ENCODE data around the gene TGIF1. TPM values are rescaled to one million over a fixed set of nuclear protein-coding genes. Genes with fewer than 3 reads are reported as not detected.

The TGIF1 gene
- total and polyA plus RNA-seq, 4 experiments from 2014 or later, result 69.6 to 95.1 (median 87.9) TPM

DNA sequence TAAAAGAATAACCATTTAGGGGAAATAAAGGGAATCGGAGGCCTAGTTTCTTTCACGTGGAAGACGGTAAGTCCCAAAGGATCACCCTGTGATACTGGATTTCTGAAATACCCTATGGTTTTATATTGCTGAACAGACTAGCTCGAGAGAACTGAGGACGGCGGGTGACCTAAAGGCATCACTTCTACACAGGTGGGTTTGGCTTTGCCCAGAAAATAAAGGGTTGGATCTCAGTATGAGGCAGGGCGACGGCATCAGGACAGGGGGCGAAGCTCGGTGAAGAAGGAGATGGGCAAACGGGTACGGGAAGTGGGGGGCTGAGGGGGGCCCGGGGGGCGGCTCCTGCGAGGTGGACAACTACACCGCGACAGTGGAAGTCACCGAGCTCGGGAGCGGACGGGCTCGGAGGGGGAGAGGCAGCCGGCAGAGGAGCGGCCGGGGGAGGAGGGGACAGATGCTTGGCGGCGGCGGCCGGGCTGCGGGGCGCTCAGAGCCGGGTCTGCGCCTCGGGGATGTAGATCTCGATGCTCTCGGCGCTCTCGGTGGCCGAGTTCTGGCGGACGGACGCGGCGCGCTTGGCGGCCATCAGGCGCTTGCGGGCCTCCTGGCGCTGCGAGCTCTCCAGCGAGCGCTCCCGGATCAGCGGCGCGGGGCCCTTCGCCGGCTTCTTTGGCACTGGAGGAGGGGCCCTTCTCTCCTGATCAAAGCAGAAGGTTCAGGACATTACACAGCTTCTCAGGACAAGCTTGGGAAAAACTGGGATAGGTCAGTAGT lies 48.9 kb downstream of the TGIF1 start:
- peaks cover 27 to 33% of the 10 kb centered on the region in 2 donors for H3K27me3 Mint-ChIP-seq
- H3K36me3 Mint-ChIP-seq, result no peaks in the 10 kb centered on the region
- H3K4me3 Mint-ChIP-seq, result peak overlapping the region; percentile 33 to 82 (median 68)
- no peaks in the 10 kb centered on the region for H3K36me3 ChIP-seq (ENCODE audit: insufficient read depth, low read length)
- H3K9me3 ChIP-seq (ENCODE audit: control insufficient read depth in 1 of 2, low read length in 2 of 2), result no peaks in the 10 kb centered on the region
- H3K4me1 ChIP-seq (ENCODE audit: insufficient read depth, low read length), result peaks cover 9% of the 10 kb centered on the region
- ChIA-PET CTCF (ENCODE audit: partially characterized antibody) (interaction anchor here (0.9 kb wide), 1 partner anchor 95 kb away, joined by 4 read pairs; no protein-coding TSS in a partner anchor), POLR2A (ENCODE audit: partially characterized antibody) (no interaction called here)
- peaks cover 6 to 17% (median 11%) of the 10 kb centered on the region in 4 donors for H3K4me1 Mint-ChIP-seq
- no peak overlapping the region for H3K4me3 ChIP-seq (ENCODE audit: low read length in 2 of 2)
- no peak overlapping the region for H3K27ac Mint-ChIP-seq
- no peaks in the 10 kb centered on the region for H3K9me3 Mint-ChIP-seq
- H3K27ac ChIP-seq (ENCODE audit: low read depth, low read length), result no peak overlapping the region
- DNase-seq, result no peak
- peaks cover 24% of the 10 kb centered on the region for H3K27me3 ChIP-seq (ENCODE audit: insufficient read depth, low read length)
- intact Hi-C loops (cut with micrococcal nuclease), result no loop called here

DNA sequence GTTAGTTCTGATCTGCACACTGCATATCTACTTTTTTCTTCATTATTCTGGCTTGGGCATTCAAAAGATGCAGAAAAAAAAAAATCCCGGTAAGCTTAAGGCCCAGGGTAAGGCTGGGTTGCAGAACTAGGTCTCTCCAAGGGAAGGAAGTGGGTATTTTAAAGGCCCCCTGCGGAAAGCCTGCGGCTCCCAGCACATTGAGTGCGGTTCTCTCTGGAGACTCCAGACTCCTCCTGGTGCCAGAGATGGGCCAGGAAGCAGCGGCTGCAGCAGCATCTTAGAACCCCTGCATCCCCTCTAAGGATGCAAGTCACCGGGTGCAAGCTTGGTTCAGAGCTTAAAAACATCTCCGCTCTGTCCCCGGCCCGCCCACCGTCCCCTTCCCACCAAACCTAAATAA lies 49.5 kb downstream of the TGIF1 start:
- no peaks in the 10 kb centered on the region for H3K9me3 ChIP-seq (ENCODE audit: control insufficient read depth in 1 of 2, low read length in 2 of 2)
- DNase-seq, result no peak
- H3K27ac ChIP-seq (ENCODE audit: low read depth, low read length), result no peak overlapping the region
- intact Hi-C loops (cut with micrococcal nuclease), result no loop called here
- H3K36me3 Mint-ChIP-seq, result no peaks in the 10 kb centered on the region
- H3K9me3 Mint-ChIP-seq, result no peaks in the 10 kb centered on the region
- no peak overlapping the region for H3K4me3 ChIP-seq (ENCODE audit: low read length in 2 of 2)
- no peak overlapping the region for H3K27ac Mint-ChIP-seq
- H3K27me3 ChIP-seq (ENCODE audit: insufficient read depth, low read length), result peaks cover 24% of the 10 kb centered on the region
- peaks cover 27 to 31% of the 10 kb centered on the region in 2 donors for H3K27me3 Mint-ChIP-seq
- peaks cover 9% of the 10 kb centered on the region for H3K4me1 ChIP-seq (ENCODE audit: insufficient read depth, low read length)
- peak overlapping the region; percentile 21 to 75 (median 54) for H3K4me3 Mint-ChIP-seq
- POLR2A ChIA-PET (ENCODE audit: partially characterized antibody), result no interaction called here
- CTCF ChIA-PET (ENCODE audit: partially characterized antibody), result interaction anchor here (0.9 kb wide), 1 partner anchor 95 kb away, joined by 4 read pairs; no protein-coding TSS in a partner anchor
- peaks cover 6 to 17% (median 11%) of the 10 kb centered on the region in 4 donors for H3K4me1 Mint-ChIP-seq
- no peaks in the 10 kb centered on the region for H3K36me3 ChIP-seq (ENCODE audit: insufficient read depth, low read length)

DNA sequence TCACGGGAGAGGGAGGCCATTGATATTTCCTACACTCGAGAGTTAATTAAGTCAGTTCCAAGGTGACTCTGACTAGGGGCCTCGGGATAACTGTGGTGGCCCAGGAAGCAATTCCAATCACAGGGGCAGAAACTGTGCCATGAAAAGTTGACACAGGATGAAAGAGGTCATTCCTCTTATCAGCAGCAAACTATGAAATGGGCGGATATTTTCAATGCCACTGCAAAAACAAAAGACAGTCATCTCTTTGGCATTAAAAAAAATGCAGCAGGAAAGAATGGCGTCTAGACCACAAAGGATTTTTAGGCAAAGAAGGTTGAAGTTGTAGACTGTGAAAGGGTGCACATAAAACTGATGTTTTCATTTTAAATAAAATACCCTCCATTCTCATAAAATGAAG lies 50.0 kb downstream of the TGIF1 start:
- H3K4me3 Mint-ChIP-seq, result peak overlapping the region in 1 of 8 donors; percentile 61
- H3K4me1 Mint-ChIP-seq, result peaks cover 6 to 17% (median 11%) of the 10 kb centered on the region in 4 donors

DNA sequence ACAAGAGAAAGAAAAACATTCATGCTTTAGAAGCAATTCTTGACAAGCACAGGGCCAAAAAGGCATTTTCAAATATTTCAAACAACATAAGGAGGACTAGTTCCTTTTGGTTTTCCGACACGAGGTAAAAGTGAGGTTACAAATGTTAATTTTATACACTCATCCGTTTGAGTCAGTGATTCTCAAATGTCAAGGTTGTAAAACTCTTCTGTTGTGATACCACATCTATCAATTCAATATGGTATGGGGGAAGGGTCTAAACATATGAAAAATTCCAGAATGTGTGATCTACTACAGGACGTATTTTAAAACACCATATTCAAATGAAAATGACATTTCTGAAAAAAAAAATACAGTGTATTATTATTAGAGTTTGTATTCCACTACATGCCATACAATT lies 52.7 kb downstream of the TGIF1 start:
- Mint-ChIP-seq H3K36me3 (no peaks in the 10 kb centered on the region), H3K4me1 (peaks cover 3 to 12% (median 9%) of the 10 kb centered on the region in 4 donors), H3K27ac (no peak overlapping the region), H3K27me3 (peaks cover 22 to 25% of the 10 kb centered on the region in 2 donors), H3K9me3 (no peaks in the 10 kb centered on the region), H3K4me3 (no peak overlapping the region)
- H3K27me3 ChIP-seq (ENCODE audit: insufficient read depth, low read length), result peaks cover 24% of the 10 kb centered on the region
- ChIA-PET POLR2A (ENCODE audit: partially characterized antibody) (no interaction called here), CTCF (ENCODE audit: partially characterized antibody) (no interaction called here)
- H3K4me3 ChIP-seq (ENCODE audit: low read length in 2 of 2), result no peak overlapping the region
- no peak overlapping the region for H3K27ac ChIP-seq (ENCODE audit: low read depth, low read length)
- intact Hi-C loops (cut with micrococcal nuclease), result loop anchor here (5.0 kb wide), 1 partner anchor 45 kb away; no protein-coding TSS in a partner anchor
- DNase-seq, result no peak
- peaks cover 9% of the 10 kb centered on the region for H3K4me1 ChIP-seq (ENCODE audit: insufficient read depth, low read length)
- no peaks in the 10 kb centered on the region for H3K9me3 ChIP-seq (ENCODE audit: control insufficient read depth in 1 of 2, low read length in 2 of 2)
- H3K36me3 ChIP-seq (ENCODE audit: insufficient read depth, low read length), result no peaks in the 10 kb centered on the region

More for the DNA sequence above, 50.0 kb downstream of the TGIF1 start:
- peaks cover 27 to 31% of the 10 kb centered on the region in 2 donors for H3K27me3 Mint-ChIP-seq
- peaks cover 9% of the 10 kb centered on the region for H3K4me1 ChIP-seq (ENCODE audit: insufficient read depth, low read length)
- H3K9me3 Mint-ChIP-seq, result no peaks in the 10 kb centered on the region
- H3K36me3 ChIP-seq (ENCODE audit: insufficient read depth, low read length), result no peaks in the 10 kb centered on the region
- no peak overlapping the region for H3K27ac Mint-ChIP-seq
- CTCF ChIA-PET (ENCODE audit: partially characterized antibody), result interaction anchor here (0.9 kb wide), 1 partner anchor 94 kb away, joined by 4 read pairs; no protein-coding TSS in a partner anchor
- H3K9me3 ChIP-seq (ENCODE audit: control insufficient read depth in 1 of 2, low read length in 2 of 2), result no peaks in the 10 kb centered on the region
- H3K27ac ChIP-seq (ENCODE audit: low read depth, low read length), result no peak overlapping the region
- DNase-seq, result no peak
- H3K36me3 Mint-ChIP-seq, result no peaks in the 10 kb centered on the region
- H3K27me3 ChIP-seq (ENCODE audit: insufficient read depth, low read length), result peaks cover 24% of the 10 kb centered on the region
- intact Hi-C loops (cut with micrococcal nuclease), result loop anchor here (5.0 kb wide), 1 partner anchor 43 kb away; no protein-coding TSS in a partner anchor
- no peak overlapping the region for H3K4me3 ChIP-seq (ENCODE audit: low read length in 2 of 2)
- POLR2A ChIA-PET (ENCODE audit: partially characterized antibody), result no interaction called here

DNA sequence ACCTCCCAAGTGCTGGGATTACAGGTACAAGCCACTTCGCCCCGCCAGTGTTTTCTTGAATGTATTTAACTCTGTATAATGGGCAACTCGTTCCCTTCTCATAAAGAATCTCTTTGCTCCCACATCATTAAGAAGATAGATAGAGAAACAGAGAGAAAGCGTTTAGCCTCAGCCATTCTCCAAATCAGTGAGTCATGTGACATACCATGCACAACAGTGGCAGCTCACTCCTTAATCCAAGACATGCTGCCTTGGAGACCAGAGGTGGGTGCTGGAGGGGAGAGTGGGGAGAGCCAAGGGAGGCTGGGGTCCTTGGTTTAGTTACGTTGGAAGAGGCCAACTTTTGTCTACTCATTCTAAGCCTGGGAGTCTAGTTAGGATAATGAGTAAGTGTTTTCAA lies 54.7 kb downstream of the TGIF1 start:
- POLR2A ChIA-PET (ENCODE audit: partially characterized antibody), result no interaction called here
- Histone ChIP-seq H3K27me3 (ENCODE audit: insufficient read depth, low read length) (peaks cover 14% of the 10 kb centered on the region), H3K4me1 (ENCODE audit: insufficient read depth, low read length) (peaks cover 4% of the 10 kb centered on the region), H3K27ac (ENCODE audit: low read depth, low read length) (no peak overlapping the region), H3K9me3 (ENCODE audit: control insufficient read depth in 1 of 2, low read length in 2 of 2) (no peaks in the 10 kb centered on the region), H3K4me3 (ENCODE audit: low read length in 2 of 2) (no peak overlapping the region), H3K36me3 (ENCODE audit: insufficient read depth, low read length) (no peaks in the 10 kb centered on the region)
- Mint-ChIP-seq H3K27me3 (peaks cover 7 to 10% of the 10 kb centered on the region in 2 donors), H3K36me3 (no peaks in the 10 kb centered on the region), H3K9me3 (no peaks in the 10 kb centered on the region), H3K4me1 (peaks cover 0 to 4% (median under 1%) of the 10 kb centered on the region in 4 donors), H3K27ac (no peak overlapping the region), H3K4me3 (no peak overlapping the region)
- CTCF ChIA-PET (ENCODE audit: partially characterized antibody), result interaction anchor here (0.6 kb wide), 1 partner anchor 691 kb away, joined by 3 read pairs; no protein-coding TSS in a partner anchor
- intact Hi-C loops (cut with micrococcal nuclease), result loop anchor here (5.0 kb wide), 1 partner anchor 47 kb away; no protein-coding TSS in a partner anchor
- no peak for DNase-seq

DNA sequence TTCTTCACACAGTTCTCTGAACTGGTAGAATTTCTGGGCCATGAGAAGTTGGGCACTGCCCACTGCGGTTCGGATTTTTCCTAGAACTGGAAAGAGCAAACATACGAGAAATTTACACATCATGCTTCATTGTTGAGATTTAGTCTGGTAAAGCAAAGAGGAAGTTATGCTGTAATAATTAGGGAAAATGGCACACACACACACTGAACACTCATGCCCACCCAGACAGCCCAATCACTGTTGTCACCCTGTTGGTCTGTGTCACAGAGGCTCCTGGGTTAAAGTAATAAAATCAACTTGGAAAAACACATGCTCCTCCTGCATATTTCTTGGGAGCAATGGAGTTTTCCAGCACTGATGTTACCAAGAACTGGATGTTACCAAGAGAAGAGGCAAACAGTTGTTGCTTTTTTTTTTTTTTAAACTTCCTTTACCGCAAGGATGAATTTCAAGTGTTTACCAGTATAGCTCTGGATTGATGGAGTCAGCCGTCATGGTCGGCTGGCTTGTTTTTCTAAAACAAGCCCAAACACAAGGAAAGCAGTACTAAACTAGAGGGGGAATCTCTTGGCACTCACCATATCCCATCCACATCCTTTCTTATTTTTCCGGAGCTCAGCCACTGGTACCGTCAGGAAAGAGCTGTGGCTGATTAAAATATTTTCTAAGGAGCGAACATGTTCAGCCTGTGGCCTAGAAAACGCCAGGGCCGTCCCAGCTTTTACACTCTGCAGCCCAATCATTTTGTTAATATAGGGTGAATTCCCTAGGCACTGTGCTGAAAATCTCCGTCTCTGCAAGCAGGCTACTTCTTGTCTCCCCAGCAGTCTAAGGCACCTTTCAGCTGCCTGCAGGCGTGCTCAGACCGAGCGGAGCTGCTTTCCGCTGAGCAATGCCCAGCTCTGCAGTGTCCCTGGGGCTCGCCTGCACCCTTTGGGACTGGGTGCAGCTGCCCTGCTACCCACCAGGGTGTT lies 58.9 kb downstream of the TGIF1 start:
- Histone ChIP-seq H3K9me3 (ENCODE audit: control insufficient read depth in 1 of 2, low read length in 2 of 2) (no peaks in the 10 kb centered on the region), H3K27ac (ENCODE audit: low read depth, low read length) (no peak overlapping the region), H3K4me3 (ENCODE audit: low read length in 2 of 2) (no peak overlapping the region), H3K27me3 (ENCODE audit: insufficient read depth, low read length) (no peaks in the 10 kb centered on the region), H3K36me3 (ENCODE audit: insufficient read depth, low read length) (no peaks in the 10 kb centered on the region), H3K4me1 (ENCODE audit: insufficient read depth, low read length) (no peaks in the 10 kb centered on the region)
- Mint-ChIP-seq H3K4me1 (peaks cover 1 to 15% (median 12%) of the 10 kb centered on the region in 4 donors), H3K9me3 (no peaks in the 10 kb centered on the region), H3K27me3 (no peaks in the 10 kb centered on the region), H3K36me3 (no peaks in the 10 kb centered on the region), H3K27ac (no peak overlapping the region), H3K4me3 (no peak overlapping the region)
- DNase-seq, result no peak
- ChIA-PET POLR2A (ENCODE audit: partially characterized antibody) (no interaction called here), CTCF (ENCODE audit: partially characterized antibody) (interaction anchor here (0.9 kb wide), 1 partner anchor 77 kb away, joined by 3 read pairs; no protein-coding TSS in a partner anchor)
- intact Hi-C loops (cut with micrococcal nuclease), result no loop called here
